ENCODE measurements around the gene ADGRV1. TPM values are rescaled to one million over a fixed set of nuclear protein-coding genes. Genes with fewer than 3 reads are reported as not detected.
"Not testable (repeated sequence)": the region's sequence is repeated elsewhere in the genome, so short reads cannot be mapped to it uniquely, and the experiment has no call there.

ADGRV1 gene
- total RNA-seq, 4 donors from 2014 or later: 129 to 158 (median 145) TPM

GRCh38 chr5:90590170-90590569 is 31.6 kb downstream of the ADGRV1 start:
- intact Hi-C loops (cut with DNase I): no loop called here
- no peaks in the 10 kb centered on the region for H3K9me3 ChIP-seq
- 95 to 97% methylated on average over 3 of the region's 3 CpGs for WGBS, 2 donors
- H3K27me3 ChIP-seq: no peaks in the 10 kb centered on the region
- no peak for TF ChIP-seq POLR2A (IDR thresholded peaks at IDR 0.05)
- TF ChIP-seq CTCF (IDR thresholded peaks at IDR 0.05): no peak
- no peak overlapping the region for H3K4me3 ChIP-seq (replicated peaks in 1 of 3)
- no peaks in the 10 kb centered on the region for H3K36me3 ChIP-seq
- H3K4me1 ChIP-seq: no peaks in the 10 kb centered on the region
- no peak for DNase-seq
- no peak overlapping the region for H3K27ac ChIP-seq

DNA sequence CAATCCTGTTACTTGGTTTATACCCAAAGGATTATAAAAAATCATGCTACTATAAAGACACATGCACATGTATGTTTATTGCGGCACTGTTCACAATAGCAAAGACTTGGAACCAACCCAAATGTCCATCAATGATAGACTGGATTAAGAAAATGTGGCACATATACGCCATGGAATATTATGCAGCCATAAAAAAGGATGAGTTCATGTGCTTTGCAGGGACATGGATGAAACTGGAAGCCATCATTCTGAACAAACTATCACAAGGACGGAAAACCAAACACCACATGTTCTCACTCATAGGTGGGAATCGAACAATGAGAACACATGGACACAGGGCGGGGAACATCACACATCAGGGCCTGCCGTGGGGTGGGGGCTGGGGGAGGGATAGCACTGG is 34.5 kb downstream of the ADGRV1 start:
- H3K9me3 ChIP-seq; DNase-seq; H3K27ac ChIP-seq; H3K4me1 ChIP-seq; H3K27me3 ChIP-seq; intact Hi-C loops (cut with DNase I); H3K4me3 ChIP-seq (replicated peaks in 1 of 3); H3K36me3 ChIP-seq: not testable (repeated sequence)
- 94 to 97% methylated on average over 6 of the region's 6 CpGs for WGBS, 2 donors

DNA sequence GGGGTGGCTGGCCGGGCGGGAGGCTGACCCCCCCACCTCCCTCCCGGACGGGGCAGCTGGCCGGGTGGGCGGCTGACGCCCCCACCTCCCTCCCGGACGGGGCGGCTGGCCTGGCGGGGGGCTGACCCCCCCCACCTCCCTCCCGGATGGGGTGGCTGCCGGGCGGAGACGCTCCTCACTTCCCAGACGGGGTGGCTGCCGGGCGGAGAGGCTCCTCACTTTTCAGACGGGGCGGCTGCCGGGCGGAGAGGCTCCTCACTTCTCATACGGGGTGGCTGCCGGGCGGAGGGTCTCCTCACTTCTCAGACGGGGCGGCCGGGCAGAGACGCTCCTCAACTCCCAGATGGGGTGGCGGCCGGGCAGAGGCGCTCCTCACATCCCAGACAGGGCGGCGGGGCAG is 37.2 kb downstream of the ADGRV1 start:
- DNase-seq; H3K27me3 ChIP-seq; H3K27ac ChIP-seq; H3K9me3 ChIP-seq; H3K4me3 ChIP-seq (replicated peaks in 1 of 3); intact Hi-C loops (cut with DNase I); H3K36me3 ChIP-seq; H3K4me1 ChIP-seq: not testable (repeated sequence)
- 83 to 95% methylated on average over 5 to 8 of the region's 34 CpGs for WGBS, 2 donors

- intact Hi-C loops (cut with DNase I): no loop called here
- Histone ChIP-seq H3K27me3 (no peaks in the 10 kb centered on the region), H3K4me1 (peaks cover 4 to 8% of the 10 kb centered on the region in 2 donors), H3K4me3 (replicated peaks in 1 of 3) (no peak overlapping the region), H3K27ac (peak overlapping the region in 1 of 3 donors; percentile 3), H3K9me3 (no peaks in the 10 kb centered on the region), H3K36me3 (no peaks in the 10 kb centered on the region)
- DNase-seq: peak; percentile 87 to 89
- 24 to 54% methylated on average over 7 of the region's 7 CpGs for WGBS, 2 donors
- TF ChIP-seq CTCF (IDR thresholded peaks at IDR 0.05) (no peak), POLR2A (IDR thresholded peaks at IDR 0.05) (no peak)
These were observed 39.7 kb downstream of the ADGRV1 start for GRCh38 chr5:90598293-90598692.

DNA sequence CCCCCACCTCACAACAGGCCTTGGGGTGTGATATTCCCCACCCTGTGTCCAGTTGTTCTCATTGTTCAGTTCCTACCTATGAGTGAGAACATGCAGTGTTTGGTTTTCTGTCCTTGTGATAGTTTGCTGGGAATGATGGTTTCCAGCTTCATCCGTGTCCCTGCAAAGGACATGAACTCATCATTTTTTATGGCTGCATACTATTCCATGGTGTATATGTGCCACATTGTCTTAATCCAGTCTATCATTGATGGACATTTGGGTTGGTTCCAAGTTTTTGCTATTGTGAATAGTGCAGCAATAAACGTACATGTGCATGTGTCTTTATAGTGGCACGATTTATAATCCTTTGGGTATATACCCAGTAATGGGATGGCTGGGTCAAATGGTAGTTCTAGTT is 41.7 kb downstream of the ADGRV1 start:
- not testable (repeated sequence) for H3K36me3 ChIP-seq
- WGBS, 2 donors: 98 to 99% methylated on average over 3 of the region's 3 CpGs

DNA sequence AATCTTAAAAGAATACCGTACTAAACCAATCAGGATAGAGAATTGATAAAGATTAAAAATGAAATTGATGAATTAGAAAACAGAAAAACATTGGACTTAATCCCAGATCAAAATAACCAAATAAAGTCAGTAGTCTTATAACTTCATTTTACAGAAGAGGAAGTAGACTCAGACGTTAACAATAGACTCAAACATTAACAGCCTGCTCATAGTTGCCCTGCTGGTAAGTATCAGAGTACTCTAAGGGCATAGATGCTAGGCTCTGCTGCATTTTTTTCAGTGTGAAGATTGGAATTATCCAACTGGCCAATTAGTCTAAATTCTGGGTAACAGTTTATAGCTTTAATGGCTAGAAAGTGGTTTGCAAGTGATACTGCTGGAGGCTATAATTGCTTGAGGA is 42.9 kb downstream of the ADGRV1 start:
- Histone ChIP-seq H3K27me3 (no peaks in the 10 kb centered on the region), H3K4me3 (replicated peaks in 1 of 3) (no peak overlapping the region), H3K4me1 (peaks cover 4 to 8% of the 10 kb centered on the region in 2 donors), H3K36me3 (no peaks in the 10 kb centered on the region), H3K9me3 (no peaks in the 10 kb centered on the region), H3K27ac (no peak overlapping the region)
- intact Hi-C loops (cut with DNase I): no loop called here
- WGBS, 2 donors: 78% methylated on average over 2 of the region's 2 CpGs
- DNase-seq: no peak
- TF ChIP-seq POLR2A (IDR thresholded peaks at IDR 0.05) (no peak), CTCF (IDR thresholded peaks at IDR 0.05) (no peak)

More for the DNA sequence above, 41.7 kb downstream of the ADGRV1 start:
- H3K27me3 ChIP-seq; H3K4me3 ChIP-seq (replicated peaks in 1 of 3); H3K27ac ChIP-seq; intact Hi-C loops (cut with DNase I); H3K9me3 ChIP-seq; H3K4me1 ChIP-seq; DNase-seq: not testable (repeated sequence)

- intact Hi-C loops (cut with DNase I): no loop called here
- Histone ChIP-seq H3K4me3 (replicated peaks in 1 of 3) (no peak overlapping the region), H3K36me3 (no peaks in the 10 kb centered on the region), H3K4me1 (peaks cover 4 to 8% of the 10 kb centered on the region in 2 donors), H3K27me3 (no peaks in the 10 kb centered on the region), H3K9me3 (no peaks in the 10 kb centered on the region), H3K27ac (no peak overlapping the region)
- WGBS, 2 donors: 81 to 82% methylated on average over 1 of the region's 1 CpG
- TF ChIP-seq CTCF (IDR thresholded peaks at IDR 0.05) (no peak), POLR2A (IDR thresholded peaks at IDR 0.05) (no peak)
- DNase-seq: no peak
These were observed 44.1 kb downstream of the ADGRV1 start for GRCh38 chr5:90602681-90603080.

Measured in thyroid gland (tissue), 4 donors.